ENCODE results near the gene CACNA1C.

The CACNA1C gene

DNA sequence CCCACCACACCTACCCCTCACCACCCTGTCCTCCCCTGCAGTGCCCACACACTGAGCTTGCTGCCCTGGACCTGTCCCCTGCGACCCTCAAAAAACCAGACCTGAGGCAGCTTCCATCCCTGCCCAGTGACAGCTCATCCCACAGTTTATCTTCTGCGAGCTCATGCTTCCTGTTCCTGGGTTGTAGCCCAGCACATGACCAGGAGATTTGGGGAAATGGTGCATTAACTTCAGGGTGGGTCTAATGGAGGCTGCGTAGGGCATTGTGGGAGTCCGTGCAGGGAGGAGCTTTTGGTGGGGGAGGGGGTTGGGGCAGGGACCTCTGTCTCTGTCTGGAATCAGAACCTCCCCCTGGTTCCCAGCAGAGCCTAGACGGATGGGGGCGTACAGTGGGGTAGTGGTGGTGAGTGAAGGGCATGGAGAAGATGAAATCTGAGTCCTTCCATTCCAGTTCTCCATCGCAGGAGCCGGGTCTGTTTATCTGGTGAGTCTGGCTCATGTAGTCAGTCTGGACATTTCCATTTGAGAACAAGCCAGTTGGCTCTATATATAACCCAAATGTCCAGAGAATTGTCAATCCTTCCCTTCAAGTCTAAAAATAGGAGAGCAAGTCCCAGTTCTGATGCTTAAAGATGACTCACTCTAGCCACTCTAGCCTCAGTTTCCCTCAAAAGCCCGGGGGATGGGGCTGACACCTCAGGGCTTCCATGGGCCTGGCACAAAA is 270.9 kb downstream of the CACNA1C start:
- DNase-seq (ENCODE audit: low spot score), result no peak

DNA sequence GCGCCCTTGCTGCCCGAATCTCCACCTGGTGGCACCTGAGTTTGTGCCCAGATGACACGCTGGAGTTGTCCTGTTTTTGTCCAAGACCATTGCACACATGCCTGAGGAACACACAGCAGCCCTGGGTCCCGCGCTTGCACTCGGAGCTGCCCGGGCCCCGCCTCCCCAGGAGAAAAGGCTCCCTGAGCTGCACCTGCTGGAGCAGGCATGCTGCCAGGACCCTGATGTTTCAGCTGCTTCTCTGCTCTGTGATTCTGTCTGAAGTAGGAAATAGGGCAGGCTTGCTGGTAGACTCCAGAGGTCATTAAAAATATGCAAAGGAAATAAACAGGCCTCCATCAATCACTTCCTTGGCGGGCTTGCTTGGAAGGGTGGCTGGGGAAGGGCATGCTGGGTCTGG is 271.6 kb downstream of the CACNA1C start:
- DNase-seq (ENCODE audit: low spot score), result no peak

DNA sequence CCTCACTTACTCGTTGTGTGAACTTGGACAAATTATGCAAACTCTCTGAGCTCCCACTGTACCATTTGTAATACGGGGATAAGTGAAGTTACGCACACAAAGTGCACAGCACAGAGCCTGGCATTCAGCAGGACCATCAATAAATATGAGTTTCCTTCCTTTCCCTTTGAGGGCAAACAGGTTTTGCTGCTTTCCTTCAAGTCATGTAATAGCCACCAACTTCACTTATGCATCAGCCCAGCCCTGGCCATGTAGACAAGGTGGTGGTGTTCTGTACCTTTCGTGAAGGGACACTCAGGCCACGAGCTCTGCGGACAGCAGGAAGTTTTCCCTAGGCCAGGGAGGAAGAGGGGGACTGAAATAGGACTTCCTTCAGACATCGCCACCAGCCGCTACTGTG is 272.7 kb downstream of the CACNA1C start:
- DNase-seq (ENCODE audit: low spot score), result no peak

DNA sequence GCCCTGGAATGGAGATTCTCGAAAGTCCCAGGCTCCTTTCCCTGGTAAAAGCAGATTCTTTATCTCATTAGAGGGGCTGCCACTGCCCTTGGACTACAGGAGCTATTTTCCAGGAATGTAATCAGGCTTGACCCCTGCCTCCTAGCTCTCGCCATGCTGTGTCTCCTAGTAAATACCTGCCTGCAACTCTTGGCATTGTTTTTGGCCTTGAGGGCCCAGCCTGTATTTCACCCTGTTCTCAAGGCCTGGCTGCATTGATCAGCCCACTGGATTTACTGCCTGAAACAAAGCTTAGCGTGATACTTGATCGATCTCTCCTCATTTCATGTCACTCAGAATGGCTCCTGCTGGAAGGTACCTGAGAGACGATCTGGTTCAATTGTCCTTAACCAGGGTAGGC is 273.7 kb downstream of the CACNA1C start:
- no peak for DNase-seq (ENCODE audit: low spot score)

DNA sequence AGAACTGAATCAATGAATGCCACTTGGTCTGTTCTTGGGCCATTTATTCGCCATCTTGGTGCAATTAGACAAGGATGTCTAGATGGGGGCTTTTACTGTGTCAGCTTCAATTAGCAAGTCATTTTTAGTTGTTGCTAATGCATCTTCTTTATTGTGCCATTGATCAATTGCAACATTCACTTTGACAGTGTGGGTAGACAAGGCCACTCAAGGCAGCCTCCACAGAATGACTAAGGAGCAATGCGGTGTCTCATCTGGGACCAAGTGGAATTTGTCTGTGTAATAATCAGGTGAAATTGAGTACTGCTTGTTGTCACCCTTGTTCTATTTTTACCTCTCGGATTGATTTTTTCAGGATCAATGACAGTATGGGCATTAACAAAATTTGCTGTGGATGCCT is 275.9 kb downstream of the CACNA1C start:
- no peak for DNase-seq (ENCODE audit: low spot score)

DNA sequence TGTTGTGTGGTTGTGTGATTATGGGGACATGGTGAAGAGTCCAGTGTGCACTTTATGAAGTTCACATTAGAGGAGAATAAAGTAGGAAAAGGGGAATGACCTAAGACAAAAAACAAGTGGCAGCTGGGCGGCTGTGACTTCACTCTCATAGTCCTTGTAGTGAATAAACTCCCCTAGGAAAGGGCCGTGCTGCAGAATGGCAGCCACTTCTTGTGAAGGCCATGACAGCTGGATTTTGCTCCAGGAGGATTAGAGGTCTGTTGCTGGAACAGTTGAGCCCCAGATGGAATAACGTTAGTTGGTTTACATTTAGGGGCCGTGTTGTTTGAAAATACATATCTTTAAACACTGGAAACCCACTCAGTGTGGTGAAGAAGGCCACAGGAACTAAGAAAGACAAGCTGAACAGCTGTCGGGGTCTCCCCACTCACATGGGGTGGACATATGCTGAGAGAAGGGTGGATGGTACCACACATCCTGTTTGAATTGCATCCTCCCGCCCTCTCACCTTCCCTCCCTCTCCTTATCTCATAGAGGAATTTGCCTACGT is 276.9 kb downstream of the CACNA1C start:
- DNase-seq (ENCODE audit: low spot score), result no peak

DNA sequence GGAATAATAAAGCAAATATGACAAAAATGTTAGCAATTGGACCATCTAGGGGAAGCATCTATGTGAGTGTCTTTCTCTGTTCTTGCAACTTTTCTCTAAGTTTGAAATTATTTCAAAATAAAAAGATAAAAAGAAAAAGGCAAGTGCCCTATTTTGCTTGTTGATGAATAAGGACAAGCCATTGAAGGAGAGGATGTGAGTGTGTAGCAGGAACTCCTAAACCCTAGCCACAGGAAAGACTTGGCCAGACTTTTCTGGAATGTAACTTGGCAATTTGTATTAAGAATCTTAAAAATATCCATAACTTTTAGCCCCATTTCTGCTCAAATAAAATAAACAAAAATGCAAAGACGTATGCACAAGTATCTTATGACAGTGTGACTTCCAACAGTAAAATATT is 279.4 kb downstream of the CACNA1C start:
- no peak for DNase-seq (ENCODE audit: low spot score)

DNA sequence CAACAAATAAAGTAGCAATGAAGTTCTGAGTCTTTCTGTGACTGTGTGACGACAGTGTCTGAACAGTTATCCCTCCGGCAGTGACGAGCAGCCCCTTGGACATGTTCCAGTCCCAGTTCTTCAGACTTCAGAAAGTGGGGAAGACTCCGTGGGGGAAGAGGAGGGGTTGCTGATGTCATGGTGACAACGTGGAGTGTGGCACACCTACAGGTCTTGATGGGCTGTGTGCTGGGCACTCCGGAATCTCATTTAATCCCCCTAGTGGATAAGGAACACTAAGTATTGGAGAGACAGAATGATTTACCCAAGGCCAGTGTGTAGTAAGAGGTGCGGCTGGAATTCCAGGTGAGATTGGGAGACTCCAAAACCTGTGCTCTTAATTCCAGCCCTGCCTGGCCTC is 280.2 kb downstream of the CACNA1C start:
- DNase-seq (ENCODE audit: low spot score), result no peak

DNA sequence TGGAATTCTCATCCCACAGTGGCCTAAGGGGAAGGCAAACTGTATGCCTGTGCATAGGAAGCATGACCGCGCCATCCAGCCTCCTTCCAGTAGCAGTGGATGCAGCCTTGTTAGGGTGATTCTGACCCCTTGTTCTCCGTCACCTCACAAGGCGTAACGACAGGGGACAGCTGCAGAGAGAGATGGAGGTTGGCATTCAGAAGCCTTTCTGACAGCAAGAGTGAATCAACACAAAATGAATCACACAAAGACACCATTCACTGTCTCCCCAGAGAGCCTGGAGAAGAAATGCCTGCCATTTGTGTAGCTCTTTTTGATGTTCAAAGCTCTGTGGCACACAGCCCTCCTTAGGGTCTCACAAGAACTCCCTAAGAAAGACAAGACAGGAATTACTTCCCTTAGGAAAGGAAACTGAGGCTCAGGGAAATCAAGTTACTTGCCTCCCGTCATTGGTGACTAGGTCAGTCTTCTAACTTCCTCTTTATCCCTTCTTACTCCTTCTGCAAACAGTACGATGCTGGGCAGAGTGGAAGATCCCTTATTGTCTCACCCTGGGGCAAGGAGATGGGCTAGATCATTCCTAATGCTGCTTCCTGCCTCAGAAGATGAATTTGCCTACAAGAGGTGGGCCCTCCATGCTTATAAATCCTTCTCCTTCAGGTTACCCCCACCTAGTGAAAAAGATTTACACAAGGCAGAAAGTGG is 280.9 kb downstream of the CACNA1C start:
- DNase-seq (ENCODE audit: low spot score), result peak; percentile 75

DNA sequence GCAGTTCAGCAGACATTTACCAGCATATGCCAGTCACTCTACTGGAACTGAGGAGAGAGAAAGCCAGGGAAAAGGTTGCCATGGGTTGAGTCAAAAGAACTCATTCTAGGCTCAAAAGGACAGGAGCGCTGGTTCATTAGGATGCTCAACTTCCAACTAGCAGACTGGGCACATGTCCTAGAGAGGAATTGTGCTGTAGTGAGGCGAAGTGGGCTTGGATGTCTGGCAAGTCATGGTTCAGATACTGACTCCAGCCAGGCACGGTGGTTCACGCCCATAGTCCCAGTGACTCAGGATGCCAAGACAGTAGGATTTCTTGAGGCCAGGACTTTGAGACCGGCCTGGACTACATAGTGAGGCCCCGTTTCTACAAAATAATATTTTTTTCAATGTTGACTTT is 281.5 kb downstream of the CACNA1C start:
- no peak for DNase-seq (ENCODE audit: low spot score)

DNA sequence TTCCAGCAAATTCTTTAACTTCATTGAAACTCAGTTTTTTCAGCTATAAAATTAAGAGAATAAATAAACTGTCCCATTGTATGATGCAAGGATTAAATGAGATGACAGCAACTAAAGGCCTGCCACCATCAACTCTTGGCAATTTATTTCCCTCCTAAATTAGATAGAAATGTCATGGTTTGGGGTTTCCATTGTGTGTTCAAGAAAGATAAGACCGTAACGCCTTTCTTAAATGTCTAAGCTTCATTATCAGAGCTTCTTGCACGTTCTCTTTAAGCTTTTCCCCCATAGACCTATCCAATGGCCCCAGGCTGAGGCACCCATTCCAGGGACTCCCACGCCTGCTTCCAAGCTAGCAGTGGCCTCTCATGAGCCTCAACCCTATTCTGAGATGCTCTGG is 281.9 kb downstream of the CACNA1C start:
- no peak for DNase-seq (ENCODE audit: low spot score)

DNA sequence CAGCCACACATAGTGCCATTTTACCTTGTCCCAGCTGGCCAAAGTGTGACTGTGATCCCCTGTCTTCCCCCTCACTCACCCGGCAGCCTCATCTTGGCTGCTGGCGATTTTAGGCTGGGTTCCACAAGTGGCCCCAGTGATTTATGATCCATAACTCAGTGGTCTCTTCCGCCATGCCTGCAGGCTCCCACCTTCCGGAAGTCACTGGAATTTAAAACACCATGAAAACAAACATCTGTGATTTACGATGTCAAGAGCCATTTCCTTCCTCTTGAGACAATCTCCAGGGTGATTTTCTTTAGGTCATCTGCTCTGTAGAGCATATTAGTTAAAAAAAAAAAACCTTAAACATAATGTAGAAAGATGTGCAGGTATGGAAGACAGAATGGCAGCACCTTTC is 282.3 kb downstream of the CACNA1C start:
- no peak for DNase-seq (ENCODE audit: low spot score)

DNA sequence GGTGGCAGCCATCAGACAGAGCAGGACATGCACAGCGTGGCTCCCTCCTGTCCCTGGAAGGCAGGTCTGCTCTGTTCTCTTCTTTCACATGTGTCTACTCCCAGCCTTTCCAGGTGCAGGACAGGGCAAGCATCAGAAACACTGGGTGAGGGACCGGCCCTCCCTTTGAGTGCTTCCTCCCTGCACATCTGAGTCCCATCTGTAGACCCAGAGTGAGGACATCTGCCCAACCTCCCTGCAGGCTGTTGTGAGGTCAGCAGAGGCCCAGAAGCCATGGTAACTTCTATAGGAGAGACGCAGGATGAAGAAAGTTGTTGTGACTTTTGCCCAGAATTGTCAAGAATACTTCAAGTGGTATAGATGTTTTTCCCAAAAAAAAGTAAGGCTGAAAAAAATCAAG is 282.7 kb downstream of the CACNA1C start:
- DNase-seq (ENCODE audit: low spot score), result no peak

DNA sequence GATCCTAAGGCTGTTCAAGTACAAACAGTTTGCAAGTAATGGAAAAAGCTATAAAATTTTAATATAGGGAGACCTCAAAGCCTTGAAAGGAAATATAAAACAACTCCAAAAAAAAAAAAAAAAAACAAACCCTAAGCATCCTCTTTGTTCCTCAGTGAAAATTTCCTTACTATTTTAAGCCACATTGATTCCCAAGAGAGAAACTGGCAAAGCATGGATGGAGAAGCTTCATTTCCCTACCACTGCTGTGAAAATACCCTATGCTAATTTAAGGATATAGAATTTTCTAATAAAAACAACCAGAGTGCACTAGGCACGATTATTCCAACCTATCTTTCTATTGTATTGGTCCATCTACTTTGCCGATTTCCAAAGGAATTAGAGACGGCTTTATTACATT is 283.1 kb downstream of the CACNA1C start:
- DNase-seq (ENCODE audit: low spot score), result no peak

DNA sequence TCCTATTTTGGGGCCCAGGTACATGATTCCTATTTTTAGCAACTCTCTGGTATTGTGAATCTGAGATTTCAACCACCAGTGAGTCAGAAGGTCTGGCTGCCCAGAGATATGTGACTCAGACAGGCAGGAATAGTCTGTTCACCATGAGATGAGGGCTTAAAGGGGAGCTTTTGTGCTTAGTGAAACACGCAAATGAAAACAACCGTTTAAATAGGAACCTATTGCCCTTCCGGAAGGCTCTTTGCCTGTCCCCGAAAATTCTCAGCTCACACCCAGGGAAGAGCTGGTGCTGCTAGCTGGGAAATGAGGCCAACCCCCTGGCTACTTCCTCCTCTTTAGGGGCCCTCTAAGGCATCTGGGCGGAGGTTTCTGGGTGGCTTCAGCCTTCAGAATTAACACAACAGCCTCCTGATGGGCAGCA is 283.6 kb downstream of the CACNA1C start:
- peak; percentile 88 for DNase-seq (ENCODE audit: low spot score)

DNA sequence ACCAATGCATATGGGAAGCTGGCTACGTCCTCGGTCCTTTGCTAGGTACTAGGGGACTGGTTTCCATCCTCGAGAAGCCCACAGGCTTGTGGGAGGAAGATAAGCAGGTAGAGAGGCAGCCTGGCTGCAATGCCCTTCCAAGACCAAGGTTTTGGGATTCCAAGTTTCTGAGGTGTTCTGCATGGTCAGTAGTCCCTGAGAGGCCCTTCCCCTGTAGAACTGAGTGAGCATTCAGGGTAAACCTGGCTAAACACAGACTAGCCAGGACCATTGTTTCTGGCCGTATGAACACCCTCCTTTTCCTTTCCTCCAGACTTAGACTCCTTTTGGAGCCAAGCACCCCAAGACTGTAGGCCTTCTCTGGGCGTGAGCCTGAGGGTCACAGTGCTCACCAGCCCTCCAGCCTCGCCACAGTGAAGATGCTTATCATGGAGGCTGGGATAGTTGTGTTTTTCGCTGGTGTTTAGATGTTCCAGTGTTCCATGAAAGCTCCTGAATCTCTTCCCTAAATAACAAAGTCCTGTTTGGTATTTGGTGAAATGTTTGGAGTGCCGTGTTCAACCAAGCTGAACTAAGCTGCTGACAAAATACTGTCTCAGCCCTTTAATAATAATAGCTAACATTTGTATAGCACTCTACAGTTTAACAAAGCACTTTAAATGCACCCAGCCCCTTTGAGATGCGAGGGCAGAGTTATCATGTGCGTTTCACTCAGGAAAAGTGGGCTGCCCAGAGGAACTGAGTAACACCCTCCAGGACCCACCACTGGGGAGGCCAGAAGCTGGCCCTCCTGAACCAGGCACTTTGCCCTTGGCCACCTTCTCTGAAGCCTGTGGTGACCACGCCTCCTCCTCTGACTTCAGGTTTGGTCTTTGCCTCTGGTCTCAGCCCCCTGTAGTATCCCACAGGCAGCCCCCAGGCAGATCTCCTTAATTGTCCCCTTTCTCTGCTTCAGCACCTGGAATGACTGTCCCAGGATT is 284.5 kb downstream of the CACNA1C start:
- DNase-seq (ENCODE audit: low spot score), result no peak

DNA sequence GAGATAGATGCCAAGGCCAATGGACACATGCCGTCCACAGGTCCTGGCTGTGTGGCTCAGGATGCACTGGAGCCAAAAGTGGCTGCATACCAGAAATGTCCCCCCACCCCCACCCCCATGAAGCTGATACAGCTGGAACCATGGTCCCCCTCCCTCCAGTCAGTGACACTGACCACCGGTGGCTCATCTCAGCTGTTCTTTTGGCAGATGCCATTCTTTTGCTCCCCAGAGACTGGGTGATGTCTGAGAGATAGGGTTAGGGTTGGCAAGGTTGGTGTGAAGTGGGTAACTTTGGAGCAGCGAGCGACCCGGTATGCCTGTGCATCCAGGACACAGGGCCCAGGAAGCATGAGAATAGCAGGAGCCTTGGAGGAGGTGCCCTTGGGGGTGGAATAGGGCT is 285.6 kb downstream of the CACNA1C start:
- no peak for DNase-seq (ENCODE audit: low spot score)

DNA sequence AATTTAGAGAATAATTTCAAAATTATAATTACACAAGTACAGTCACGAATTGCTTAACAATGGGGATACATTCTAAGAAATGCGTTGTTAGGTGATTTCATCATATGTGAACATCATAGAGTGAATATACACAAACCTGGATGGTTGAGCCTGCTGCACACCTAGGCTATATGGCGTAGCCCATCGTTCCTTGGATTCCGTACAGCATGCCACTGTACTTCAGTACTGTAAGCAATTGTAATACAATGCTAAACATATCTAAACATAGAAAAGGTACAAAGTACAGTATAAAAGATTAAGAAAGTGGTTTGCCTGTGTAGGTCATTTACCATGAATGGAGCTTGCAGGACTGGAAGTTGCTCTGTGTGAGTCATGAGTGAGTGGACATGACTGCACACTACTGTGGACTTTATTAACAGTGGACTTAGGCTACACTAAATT is 286.2 kb downstream of the CACNA1C start:
- no peak for DNase-seq (ENCODE audit: low spot score)

DNA sequence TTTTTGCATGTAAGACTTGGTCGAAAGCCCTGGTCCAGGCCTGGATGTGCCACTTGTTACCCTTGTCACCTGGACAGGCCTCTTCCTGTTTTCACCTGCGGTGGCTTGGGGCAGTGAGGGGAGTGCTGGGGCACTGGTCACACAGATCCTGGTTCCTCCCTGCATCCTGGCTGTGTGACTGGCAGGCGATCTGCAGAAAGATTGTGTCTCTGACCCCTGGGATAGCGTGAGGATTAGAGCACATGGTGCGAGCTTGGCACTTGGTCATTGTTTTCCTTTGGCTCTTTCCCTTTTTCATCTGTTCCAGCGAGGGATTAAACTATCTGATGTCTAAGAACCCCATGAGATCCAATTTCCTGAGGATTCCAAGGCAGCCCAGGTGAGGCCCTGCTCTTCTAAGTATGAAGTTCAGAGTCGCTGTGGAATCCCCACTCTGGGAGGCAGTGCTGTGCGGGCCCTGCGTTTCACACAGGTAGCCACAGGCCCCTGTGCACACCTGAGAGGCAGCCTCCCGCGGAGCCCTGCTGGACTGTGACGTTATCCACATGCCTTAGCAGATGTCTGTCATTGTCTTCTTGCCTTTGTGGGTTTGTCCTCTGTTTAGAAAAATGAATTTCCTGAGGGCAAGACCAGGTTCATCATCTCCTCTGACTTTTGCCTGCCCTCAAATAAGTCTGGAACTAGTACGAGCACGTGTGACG is 288.4 kb downstream of the CACNA1C start:
- no peak for DNase-seq (ENCODE audit: low spot score)

DNA sequence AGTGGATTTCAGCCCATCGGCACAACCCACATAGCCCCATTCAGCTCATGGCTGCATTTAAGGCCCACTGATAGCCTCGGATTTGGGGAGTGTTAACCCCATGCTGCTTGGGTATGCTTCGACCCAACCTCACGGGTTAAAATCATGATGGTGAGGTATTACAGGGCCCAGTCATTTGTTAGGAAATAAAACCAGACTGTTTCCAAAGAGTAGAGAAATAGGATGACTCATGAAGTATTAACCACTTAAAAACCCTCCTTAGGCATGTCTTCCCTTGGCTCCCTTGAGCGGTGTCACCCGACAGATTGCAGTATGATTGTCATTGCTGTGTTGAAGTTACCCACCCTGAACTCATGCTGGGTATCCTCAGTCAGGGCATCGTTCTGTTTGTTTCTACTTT is 289.1 kb downstream of the CACNA1C start:
- no peak for DNase-seq (ENCODE audit: low spot score)

DNA sequence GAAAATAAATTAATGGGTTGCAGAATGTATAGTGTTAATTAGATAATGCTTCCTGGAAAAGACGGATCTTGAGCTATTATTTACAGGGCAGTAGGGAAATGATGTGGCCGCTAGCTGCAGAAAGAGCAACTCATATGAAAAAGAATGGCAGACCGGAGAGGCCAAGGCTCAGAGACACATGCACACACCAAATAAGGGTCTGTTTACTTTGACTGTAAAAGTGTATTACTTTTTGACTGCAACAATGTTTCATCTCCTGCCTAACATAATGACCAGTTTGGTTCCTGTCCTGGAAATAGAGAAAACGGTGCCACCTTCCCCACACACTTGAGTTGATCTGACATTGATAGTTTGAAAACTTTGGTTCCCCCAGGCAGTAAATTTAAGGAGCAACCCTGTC is 290.9 kb downstream of the CACNA1C start:
- DNase-seq (ENCODE audit: low spot score), result no peak

DNA sequence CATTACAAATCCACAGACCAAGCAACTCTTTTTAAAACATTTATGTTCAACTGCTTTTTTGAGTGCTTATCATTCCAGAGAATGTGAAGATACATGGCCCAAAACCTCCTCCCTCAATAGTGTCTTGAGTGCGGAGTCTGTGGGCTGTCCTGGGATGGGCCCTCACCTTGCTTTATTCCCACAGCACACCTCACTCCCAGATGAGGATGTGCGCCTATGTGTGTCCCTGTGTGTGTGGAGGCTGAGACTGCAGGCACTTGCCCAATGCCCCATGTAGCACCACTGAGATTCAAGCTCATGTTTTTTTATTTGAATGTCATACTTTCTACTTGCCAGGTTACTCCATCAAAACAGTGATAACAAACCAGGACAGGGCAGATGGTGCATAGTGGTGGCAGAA is 291.7 kb downstream of the CACNA1C start:
- DNase-seq (ENCODE audit: low spot score), result no peak

All from COLO829 (cell line).